ENCODE measurements around the gene PRKCZ. TPM values are rescaled to one million over a fixed set of nuclear protein-coding genes. Genes with fewer than 3 reads are reported as not detected.

The PRKCZ gene
- total RNA-seq, 1 donor from 2014 or later, result 32.6 TPM

DNA sequence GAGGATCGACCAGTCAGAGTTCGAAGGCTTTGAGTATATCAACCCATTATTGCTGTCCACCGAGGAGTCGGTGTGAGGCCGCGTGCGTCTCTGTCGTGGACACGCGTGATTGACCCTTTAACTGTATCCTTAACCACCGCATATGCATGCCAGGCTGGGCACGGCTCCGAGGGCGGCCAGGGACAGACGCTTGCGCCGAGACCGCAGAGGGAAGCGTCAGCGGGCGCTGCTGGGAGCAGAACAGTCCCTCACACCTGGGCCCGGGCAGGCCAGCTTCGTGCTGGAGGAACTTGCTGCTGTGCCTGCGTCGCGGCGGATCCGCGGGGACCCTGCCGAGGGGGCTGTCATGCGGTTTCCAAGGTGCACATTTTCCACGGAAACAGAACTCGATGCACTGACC is 134.7 kb downstream of the PRKCZ start:
- H3K4me3 ChIP-seq (ENCODE audit: insufficient read depth, low read depth, low read length), result no peak overlapping the region
- peaks cover 6% of the 10 kb centered on the region for H3K4me1 ChIP-seq (ENCODE audit: insufficient read depth, low read length)
- H3K27me3 ChIP-seq (ENCODE audit: insufficient read depth, low read length), result no peaks in the 10 kb centered on the region
- no peak overlapping the region for H3K9ac ChIP-seq (ENCODE audit: low read length)
- TF ChIP-seq EZH2 (IDR thresholded peaks at IDR 0.05; ENCODE audit: insufficient read depth, low read length), result no peak
- TF ChIP-seq, protein P1, sequence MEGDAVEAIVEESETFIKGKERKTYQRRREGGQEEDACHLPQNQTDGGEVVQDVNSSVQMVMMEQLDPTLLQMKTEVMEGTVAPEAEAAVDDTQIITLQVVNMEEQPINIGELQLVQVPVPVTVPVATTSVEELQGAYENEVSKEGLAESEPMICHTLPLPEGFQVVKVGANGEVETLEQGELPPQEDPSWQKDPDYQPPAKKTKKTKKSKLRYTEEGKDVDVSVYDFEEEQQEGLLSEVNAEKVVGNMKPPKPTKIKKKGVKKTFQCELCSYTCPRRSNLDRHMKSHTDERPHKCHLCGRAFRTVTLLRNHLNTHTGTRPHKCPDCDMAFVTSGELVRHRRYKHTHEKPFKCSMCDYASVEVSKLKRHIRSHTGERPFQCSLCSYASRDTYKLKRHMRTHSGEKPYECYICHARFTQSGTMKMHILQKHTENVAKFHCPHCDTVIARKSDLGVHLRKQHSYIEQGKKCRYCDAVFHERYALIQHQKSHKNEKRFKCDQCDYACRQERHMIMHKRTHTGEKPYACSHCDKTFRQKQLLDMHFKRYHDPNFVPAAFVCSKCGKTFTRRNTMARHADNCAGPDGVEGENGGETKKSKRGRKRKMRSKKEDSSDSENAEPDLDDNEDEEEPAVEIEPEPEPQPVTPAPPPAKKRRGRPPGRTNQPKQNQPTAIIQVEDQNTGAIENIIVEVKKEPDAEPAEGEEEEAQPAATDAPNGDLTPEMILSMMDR (IDR thresholded peaks at IDR 0.05; ENCODE audit: insufficient read depth, low read depth, low read length), result no peak
- no peaks in the 10 kb centered on the region for H3K9me3 ChIP-seq (ENCODE audit: insufficient read depth, low read depth, low read length)
- no peak overlapping the region for H2AFZ ChIP-seq (ENCODE audit: low read depth, low read length)
- DNase-seq (ENCODE audit: low read depth), result no peak
- H3K27me3 Mint-ChIP-seq (ENCODE audit: low read depth, unreplicated experiment), result no peaks in the 10 kb centered on the region
- H3K79me2 ChIP-seq (ENCODE audit: insufficient read depth, low read length), result peaks cover under 1% of the 10 kb centered on the region
- no peak overlapping the region for H3K4me2 ChIP-seq (ENCODE audit: low read length)
- no peaks in the 10 kb centered on the region for H3K36me3 ChIP-seq (ENCODE audit: insufficient read depth, low read length)
- no peak overlapping the region for H3K4me3 Mint-ChIP-seq (ENCODE audit: unreplicated experiment)
- no peak overlapping the region for H3K27ac ChIP-seq (ENCODE audit: low read depth, low read length)
- H3K36me3 Mint-ChIP-seq (ENCODE audit: low read depth, unreplicated experiment), result peaks cover 15% of the 10 kb centered on the region
- no peaks in the 10 kb centered on the region for H3K9me3 Mint-ChIP-seq (ENCODE audit: unreplicated experiment)
- H3K27ac Mint-ChIP-seq (ENCODE audit: unreplicated experiment), result no peak overlapping the region
- peaks cover 2% of the 10 kb centered on the region for H3K4me1 Mint-ChIP-seq (ENCODE audit: low read depth, unreplicated experiment)
- no peak for FAIRE-seq
- no peaks in the 10 kb centered on the region for H4K20me1 ChIP-seq (ENCODE audit: insufficient read depth, low read length)

DNA sequence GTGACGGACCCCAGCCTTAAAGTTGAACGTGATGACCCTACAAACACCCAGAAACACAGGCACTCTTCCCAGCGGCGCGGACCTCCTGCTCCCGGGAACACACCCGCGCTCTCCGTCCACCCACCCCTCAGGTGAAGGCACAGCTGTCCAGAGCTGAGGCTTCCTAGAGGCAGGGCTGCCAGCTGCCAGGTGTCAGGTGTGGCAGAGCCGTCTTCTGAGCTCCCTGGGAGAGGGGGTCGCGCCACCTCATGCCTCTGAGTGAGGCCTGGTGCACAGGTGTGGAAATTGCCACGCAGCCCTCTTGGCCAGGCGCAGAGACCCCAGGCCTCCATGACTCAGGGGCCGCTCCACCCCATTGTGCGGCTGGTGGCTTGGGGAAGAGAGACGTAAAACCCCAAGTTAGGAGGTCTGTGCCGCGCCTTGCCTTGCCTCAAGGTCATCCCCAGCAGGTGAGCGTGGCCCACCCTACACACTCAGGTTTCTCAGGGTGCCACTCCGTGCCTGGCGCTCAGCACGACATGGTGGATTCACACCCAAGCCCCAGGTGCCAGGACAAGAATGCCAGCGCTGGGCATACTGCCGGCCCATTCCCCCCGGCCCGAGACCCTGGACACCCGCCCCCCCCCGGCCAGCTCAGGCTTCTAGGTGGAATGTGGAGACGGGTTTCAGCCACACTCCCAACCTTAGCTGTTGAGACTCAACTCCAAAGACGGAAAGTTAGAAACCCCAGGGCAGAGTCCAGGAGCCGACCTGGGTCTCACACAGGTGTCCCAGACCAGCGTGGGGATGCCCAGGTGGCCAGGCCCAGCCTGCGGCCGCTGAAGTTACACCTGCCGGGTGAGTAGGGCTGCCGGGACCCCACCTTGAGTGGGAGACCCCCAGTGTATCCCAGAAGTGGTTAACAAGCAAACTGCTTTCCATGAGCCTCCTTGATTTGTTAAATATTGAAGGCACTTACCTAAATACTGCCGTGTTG is 136.0 kb downstream of the PRKCZ start:
- peaks cover 11% of the 10 kb centered on the region for H3K36me3 Mint-ChIP-seq (ENCODE audit: low read depth, unreplicated experiment)

More for the DNA sequence above, 136.0 kb downstream of the PRKCZ start:
- H3K27ac ChIP-seq (ENCODE audit: low read depth, low read length), result no peak overlapping the region
- no peak overlapping the region for H3K4me2 ChIP-seq (ENCODE audit: low read length)
- Mint-ChIP-seq H3K27me3 (ENCODE audit: low read depth, unreplicated experiment) (no peaks in the 10 kb centered on the region), H3K9me3 (ENCODE audit: unreplicated experiment) (no peaks in the 10 kb centered on the region), H3K4me1 (ENCODE audit: low read depth, unreplicated experiment) (peaks cover 2% of the 10 kb centered on the region), H3K4me3 (ENCODE audit: unreplicated experiment) (no peak overlapping the region), H3K27ac (ENCODE audit: unreplicated experiment) (peak overlapping the region; percentile 18)
- no peaks in the 10 kb centered on the region for H3K9me3 ChIP-seq (ENCODE audit: insufficient read depth, low read depth, low read length)
- no peak for DNase-seq (ENCODE audit: low read depth)
- no peak overlapping the region for H3K4me3 ChIP-seq (ENCODE audit: insufficient read depth, low read depth, low read length)
- H3K36me3 ChIP-seq (ENCODE audit: insufficient read depth, low read length), result no peaks in the 10 kb centered on the region
- H3K79me2 ChIP-seq (ENCODE audit: insufficient read depth, low read length), result peaks cover 13% of the 10 kb centered on the region
- H3K4me1 ChIP-seq (ENCODE audit: insufficient read depth, low read length), result peaks cover 15% of the 10 kb centered on the region
- peaks cover 10% of the 10 kb centered on the region for H4K20me1 ChIP-seq (ENCODE audit: insufficient read depth, low read length)
- no peaks in the 10 kb centered on the region for H3K27me3 ChIP-seq (ENCODE audit: insufficient read depth, low read length)
- no peak for FAIRE-seq
- no peak overlapping the region for H3K9ac ChIP-seq (ENCODE audit: low read length)
- H2AFZ ChIP-seq (ENCODE audit: low read depth, low read length), result no peak overlapping the region
- TF ChIP-seq EZH2 (IDR thresholded peaks at IDR 0.05; ENCODE audit: insufficient read depth, low read length), result no peak
- TF ChIP-seq, protein P1 (IDR thresholded peaks at IDR 0.05; ENCODE audit: insufficient read depth, low read depth, low read length), result no peak

All from astrocyte (in vitro differentiated cells and primary cell).